Calu3 (cell line): ENCODE data around the gene SMTNL1. TPM values are rescaled to one million over a fixed set of nuclear protein-coding genes. Genes with fewer than 3 reads are reported as not detected.

Experiments
- BruUV-seq: library from RNA; stranded (reverse); fragments of 400-500 nt; replicated peaks from 2 replicates; lab custom pipeline; 2021; lab: Mats Ljungman, UMichigan
- CTCF ChIA-PET: fragments of 300-600 bp; sonication (Branson Sonifier 250); formaldehyde crosslinking; loops from one replicate; lab custom pipeline; 2022; ENCODE audit warnings: antibody characterized with exemption; lab: Charles Lee
- DNase-seq: peaks from one replicate; pipeline ENCODE4 v3.0.0; 2022
- H3K27ac Mint-ChIP-seq: one replicate; pipeline ENCODE4 v1.8.0; 2022; ENCODE audit warnings: mixed read lengths; ENCODE audit not compliant: unreplicated experiment
- H3K27me3 Mint-ChIP-seq: one replicate; pipeline ENCODE4 v1.8.0; 2022; ENCODE audit warnings: mixed read lengths; ENCODE audit not compliant: unreplicated experiment
- H3K36me3 Mint-ChIP-seq: one replicate; pipeline ENCODE4 v1.8.0; 2022; ENCODE audit warnings: mild to moderate bottlenecking, moderate library complexity, mixed read lengths; ENCODE audit not compliant: insufficient read depth, unreplicated experiment
- H3K4me1 Mint-ChIP-seq: one replicate; pipeline ENCODE4 v1.8.0; 2022; ENCODE audit warnings: mild to moderate bottlenecking, low read depth, mixed read lengths; ENCODE audit not compliant: unreplicated experiment
- H3K4me3 Mint-ChIP-seq: one replicate; pipeline ENCODE4 v1.8.0; 2022; ENCODE audit warnings: mild to moderate bottlenecking, low read depth, moderate library complexity, mixed read lengths; ENCODE audit not compliant: unreplicated experiment
- H3K9me3 Mint-ChIP-seq: one replicate; pipeline ENCODE4 v1.8.0; 2022; ENCODE audit warnings: low read depth, mixed read lengths; ENCODE audit not compliant: unreplicated experiment
- CTCF ChIP-seq: fragments of 200-600 bp; IDR thresholded peaks from one replicate; pipeline ENCODE4 v1.8.0; 2022; ENCODE audit warnings: antibody characterized with exemption; ENCODE audit not compliant: unreplicated experiment
- intact Hi-C: fragments of 100-400 bp; cut with micrococcal nuclease; formaldehyde crosslinking; loops from one replicate; pipeline ENCODE4 v1.10.0; 2022; ENCODE audit not compliant: unreplicated experiment
- total RNA-seq: library from RNA; stranded (reverse); gene quantifications from 2 replicates; pipeline ENCODE4 v1.2.3, GENCODE V29; 2022

The SMTNL1 gene
- total RNA-seq, 1 experiment from 2014 or later = not detected

- no peaks in the 10 kb centered on the region for H3K4me1 Mint-ChIP-seq
- intact Hi-C loops = no loop called here
- H3K4me3 Mint-ChIP-seq = no peak overlapping the region
- peaks cover 82% of the 10 kb centered on the region for H3K27me3 Mint-ChIP-seq
- CTCF ChIA-PET = no interaction called here
- DNase-seq = no peak
- no peak overlapping the region for H3K27ac Mint-ChIP-seq
- H3K9me3 Mint-ChIP-seq = no peaks in the 10 kb centered on the region
- no peak for TF ChIP-seq CTCF
- no TSS peak for BruUV-seq
- peaks cover 6% of the 10 kb centered on the region for H3K36me3 Mint-ChIP-seq
Observed at GRCh38 chr11:57539342-57539741, 1.9 kb downstream of the SMTNL1 start.

- H3K27ac Mint-ChIP-seq = no peak overlapping the region
- H3K4me3 Mint-ChIP-seq = no peak overlapping the region
- intact Hi-C loops = no loop called here
- no TSS peak for BruUV-seq
- CTCF ChIA-PET = no interaction called here
- H3K4me1 Mint-ChIP-seq = no peaks in the 10 kb centered on the region
- H3K27me3 Mint-ChIP-seq = peaks cover 69% of the 10 kb centered on the region
- DNase-seq = no peak
- H3K9me3 Mint-ChIP-seq = no peaks in the 10 kb centered on the region
- H3K36me3 Mint-ChIP-seq = peaks cover 6% of the 10 kb centered on the region
- no peak for TF ChIP-seq CTCF
Observed at GRCh38 chr11:57541169-57541568, 3.8 kb downstream of the SMTNL1 start.

- no peak for TF ChIP-seq CTCF
Observed at GRCh38 chr11:57542582-57542981, 5.2 kb downstream of the SMTNL1 start.

GRCh38 chr11:57543593-57543992 is 6.2 kb downstream of the SMTNL1 start:
- TF ChIP-seq CTCF = no peak
- CTCF ChIA-PET = interaction anchor here (0.6 to 0.7 kb wide), 2 partner anchors 17 to 22 kb away, joined by 3 read pairs; no protein-coding TSS in a partner anchor
- DNase-seq = no peak
- H3K4me1 Mint-ChIP-seq = no peaks in the 10 kb centered on the region
- no peak overlapping the region for H3K27ac Mint-ChIP-seq
- H3K36me3 Mint-ChIP-seq = peaks cover 6% of the 10 kb centered on the region
- no TSS peak for BruUV-seq
- H3K4me3 Mint-ChIP-seq = no peak overlapping the region
- no peaks in the 10 kb centered on the region for H3K9me3 Mint-ChIP-seq
- H3K27me3 Mint-ChIP-seq = peaks cover 45% of the 10 kb centered on the region
- intact Hi-C loops = no loop called here

More at GRCh38 chr11:57542582-57542981, 5.2 kb downstream of the SMTNL1 start:
- H3K27me3 Mint-ChIP-seq = peaks cover 56% of the 10 kb centered on the region
- CTCF ChIA-PET = no interaction called here
- DNase-seq = no peak
- H3K27ac Mint-ChIP-seq = no peak overlapping the region
- no peak overlapping the region for H3K4me3 Mint-ChIP-seq
- intact Hi-C loops = no loop called here
- H3K4me1 Mint-ChIP-seq = no peaks in the 10 kb centered on the region
- BruUV-seq = no TSS peak
- H3K9me3 Mint-ChIP-seq = no peaks in the 10 kb centered on the region
- peaks cover 6% of the 10 kb centered on the region for H3K36me3 Mint-ChIP-seq
